ENCODE measurements around the gene FAM110D. TPM values are rescaled to one million over a fixed set of nuclear protein-coding genes. Genes with fewer than 3 reads are reported as not detected.

Gene FAM110D
- total and polyA plus RNA-seq, 2 experiments from 2014 or later, result 0.10 to 0.44 TPM

DNA sequence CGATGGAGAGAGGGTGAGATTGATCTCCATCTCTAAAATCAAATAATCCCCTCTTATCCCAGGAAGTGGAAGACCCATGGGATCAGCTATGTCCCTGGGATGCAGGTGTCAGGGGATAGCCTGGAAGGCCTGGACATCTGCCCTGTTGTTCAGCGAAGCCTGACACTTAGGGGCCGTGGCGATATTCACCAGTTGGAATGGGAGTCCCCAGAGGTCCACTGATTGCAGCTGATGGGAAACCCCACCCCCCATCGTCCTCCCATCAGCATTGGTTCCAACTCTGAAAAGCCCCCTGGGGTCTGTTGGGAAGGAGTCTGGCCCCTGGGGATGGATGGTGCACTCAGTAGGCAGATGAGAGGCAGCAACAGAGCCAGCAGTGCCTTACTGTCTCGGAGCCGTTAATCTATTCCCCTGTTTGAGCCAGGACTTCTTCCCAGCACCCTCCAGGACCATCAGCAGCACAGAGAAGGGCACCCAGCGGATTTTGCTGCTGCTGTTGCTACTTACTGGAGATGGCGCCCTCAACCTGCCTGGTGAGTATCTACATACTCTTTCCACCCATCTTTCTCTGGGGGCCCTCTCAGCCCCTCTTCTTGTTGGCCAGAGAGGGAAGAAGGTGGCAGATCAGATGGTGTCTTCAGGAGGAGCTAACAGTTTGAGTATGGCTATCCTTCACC is 44.9 kb downstream of the FAM110D start:
- H3K27ac ChIP-seq, result no peak overlapping the region
- no peak overlapping the region for H3K4me3 ChIP-seq
- TF ChIP-seq EZH2 (IDR thresholded peaks at IDR 0.05; ENCODE audit: borderline replicate concordance), result no peak
- TF ChIP-seq EZH2phosphoT487 (IDR thresholded peaks at IDR 0.05; ENCODE audit: low read depth, severe bottlenecking, unreplicated experiment), result no peak
- no peak for TF ChIP-seq CTCF (IDR thresholded peaks at IDR 0.05; ENCODE audit: poor library complexity)
- no peaks in the 10 kb centered on the region for H4K20me1 ChIP-seq (ENCODE audit: insufficient read depth, poor library complexity, severe bottlenecking)
- 79% methylated on average over 9 of the region's 9 CpGs for WGBS (ENCODE audit: low lambda C conversion rate, missing lambda C conversion rate)
- H3K36me3 ChIP-seq (replicated peaks; ENCODE audit: insufficient read depth, low read depth), result no peaks in the 10 kb centered on the region
- H3K4me2 ChIP-seq, result no peak overlapping the region
- H3K79me2 ChIP-seq, result no peaks in the 10 kb centered on the region
- H3K9me2 ChIP-seq (replicated peaks; ENCODE audit: insufficient read depth), result no peaks in the 10 kb centered on the region
- no peak overlapping the region for H2AFZ ChIP-seq
- no peaks in the 10 kb centered on the region for H3K9me3 ChIP-seq (ENCODE audit: low read depth)
- no peaks in the 10 kb centered on the region for H3K4me1 ChIP-seq (ENCODE audit: insufficient read depth)
- DNase-seq (ENCODE audit: low spot score), result no peak
- peaks cover 3% of the 10 kb centered on the region for H3K27me3 ChIP-seq

DNA sequence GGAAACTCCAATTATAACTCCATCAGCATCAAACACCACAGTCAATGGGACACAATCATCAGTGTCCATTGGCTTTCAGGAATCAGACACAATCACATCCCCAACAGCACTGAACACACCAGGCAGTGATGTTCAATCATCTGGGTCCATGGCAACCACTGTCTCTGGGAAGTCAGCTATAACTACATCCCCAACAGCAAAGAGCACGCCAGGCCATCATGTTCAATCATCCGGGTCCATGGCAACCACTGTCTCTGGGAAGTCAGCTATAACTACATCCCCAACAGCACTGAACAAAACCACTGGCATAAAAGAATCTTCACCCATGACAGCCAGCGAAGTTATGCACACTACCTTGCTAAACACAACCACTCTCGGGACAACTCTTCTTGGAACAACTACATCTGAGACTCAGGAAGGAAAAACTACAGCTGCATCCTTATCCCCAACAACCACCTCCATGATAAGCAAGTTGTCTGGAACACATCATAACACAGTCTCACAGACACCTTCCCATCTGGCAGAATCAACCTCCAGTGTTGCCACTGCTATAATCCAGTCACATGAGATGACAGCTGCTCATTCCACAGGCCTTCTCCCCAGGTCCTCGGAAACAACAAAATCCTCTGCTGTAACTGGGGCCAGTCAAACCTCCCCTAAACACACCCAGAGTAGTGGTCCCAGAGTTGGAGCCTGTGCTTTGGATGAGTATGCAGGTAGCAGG is 51.4 kb downstream of the FAM110D start:
- 77% methylated on average over 5 of the region's 5 CpGs for WGBS (ENCODE audit: low lambda C conversion rate, missing lambda C conversion rate)
- Histone ChIP-seq H3K27ac (no peak overlapping the region), H3K79me2 (no peaks in the 10 kb centered on the region), H3K27me3 (no peaks in the 10 kb centered on the region), H3K4me2 (no peak overlapping the region), H3K4me1 (ENCODE audit: insufficient read depth) (no peaks in the 10 kb centered on the region), H3K36me3 (replicated peaks; ENCODE audit: insufficient read depth, low read depth) (no peaks in the 10 kb centered on the region), H3K9me3 (ENCODE audit: low read depth) (no peaks in the 10 kb centered on the region), H3K9me2 (replicated peaks; ENCODE audit: insufficient read depth) (no peaks in the 10 kb centered on the region), H4K20me1 (ENCODE audit: insufficient read depth, poor library complexity, severe bottlenecking) (no peaks in the 10 kb centered on the region), H2AFZ (no peak overlapping the region), H3K4me3 (no peak overlapping the region)
- DNase-seq (ENCODE audit: low spot score), result no peak
- no peak for TF ChIP-seq EZH2phosphoT487 (IDR thresholded peaks at IDR 0.05; ENCODE audit: low read depth, severe bottlenecking, unreplicated experiment)
- no peak for TF ChIP-seq EZH2 (IDR thresholded peaks at IDR 0.05; ENCODE audit: borderline replicate concordance)
- no peak for TF ChIP-seq CTCF (IDR thresholded peaks at IDR 0.05; ENCODE audit: poor library complexity)

GRCh38 chr1:26212726-26213125 is 53.8 kb downstream of the FAM110D start:
- TF ChIP-seq CTCF (IDR thresholded peaks at IDR 0.05; ENCODE audit: poor library complexity), result no peak
- TF ChIP-seq EZH2 (IDR thresholded peaks at IDR 0.05; ENCODE audit: borderline replicate concordance), result no peak
- no peak for TF ChIP-seq EZH2phosphoT487 (IDR thresholded peaks at IDR 0.05; ENCODE audit: low read depth, severe bottlenecking, unreplicated experiment)
- H3K27me3 ChIP-seq, result no peaks in the 10 kb centered on the region
- no peak overlapping the region for H3K4me3 ChIP-seq
- no peak for DNase-seq (ENCODE audit: low spot score)
- no peak overlapping the region for H2AFZ ChIP-seq
- no peaks in the 10 kb centered on the region for H4K20me1 ChIP-seq (ENCODE audit: insufficient read depth, poor library complexity, severe bottlenecking)
- WGBS (ENCODE audit: low lambda C conversion rate, missing lambda C conversion rate), result 92% methylated on average over 5 of the region's 5 CpGs
- no peaks in the 10 kb centered on the region for H3K79me2 ChIP-seq
- no peaks in the 10 kb centered on the region for H3K36me3 ChIP-seq (replicated peaks; ENCODE audit: insufficient read depth, low read depth)
- no peak overlapping the region for H3K4me2 ChIP-seq
- H3K4me1 ChIP-seq (ENCODE audit: insufficient read depth), result no peaks in the 10 kb centered on the region
- H3K9me3 ChIP-seq (ENCODE audit: low read depth), result no peaks in the 10 kb centered on the region
- no peak overlapping the region for H3K27ac ChIP-seq
- H3K9me2 ChIP-seq (replicated peaks; ENCODE audit: insufficient read depth), result no peaks in the 10 kb centered on the region
